K562 (cell line): ENCODE data around the gene CCDC34. TPM values are rescaled to one million over a fixed set of nuclear protein-coding genes. Genes with fewer than 3 reads are reported as not detected.
A peak's percentile ranks its signal among the peaks of the same experiment; 100 is the strongest.

ENCODE experiments used
- ATAC-seq: fragments of 200-7000 bp; cut with Tn5 transposase; 3 replicates; pipeline ENCODE4 v1.9.1; 2020; ENCODE audit warnings: moderate library complexity
- BruUV-seq: library from RNA; stranded (reverse); fragments of 400-500 nt; replicated peaks from 2 replicates; lab custom pipeline; 2021; lab: Mats Ljungman, UMichigan
- CTCF ChIA-PET: fragments of 300-600 bp; formaldehyde crosslinking; extraction: SDS; loops from one replicate; lab custom pipeline; 2021; ENCODE audit warnings: low intra/inter-chr PET ratio; lab: Yijun Ruan, JAX
- POLR2A ChIA-PET: fragments of 300-600, 350-650 bp; sonication (Branson Sonifier 250); formaldehyde crosslinking; extraction: SDS; loops from one replicate; lab custom pipeline; 2021; ENCODE audit warnings: antibody characterized with exemption, inconsistent platforms; lab: Yijun Ruan, JAX
- DNase-seq, 4 experiments: peaks; one replicate each; pipeline versions ENCODE4 v3.0.0 to v3.0.0-alpha.2; 2011 to 2018; ENCODE audit warnings: low spot score in 3 of 4, mixed read lengths in 3 of 4; ENCODE audit errors: extremely low read depth in 1 of 4
- FAIRE-seq: peaks from 2 replicates; lab custom pipeline; 2011; peaks lifted over from hg19 to GRCh38; lab: Jason Lieb, UNC
- H2AFZ ChIP-seq: 2 replicates; pipeline ENCODE4 v1.6.0; 2011; ENCODE audit warnings: low read depth, low read length, control low read depth, inconsistent platforms
- H3K27ac ChIP-seq: fragments of 200-600 bp; 3 replicates; pipeline ENCODE4 v1.8.0; 2011; ENCODE audit warnings: low read depth, mild to moderate bottlenecking, control low read depth, inconsistent platforms, low read length, moderate library complexity, mixed read lengths; ENCODE audit errors: extremely low read depth
- H3K27me3 ChIP-seq, 2 experiments: fragments of 300-600 bp in 1 of 2; 2 replicates in 1 of 2; 3 replicates in 1 of 2; pipeline versions ENCODE4 v1.6.0 to v1.8.0; 2011; ENCODE audit warnings: inconsistent platforms in 2 of 2, low read length in 2 of 2, mild to moderate bottlenecking in 1 of 2, mixed read lengths in 1 of 2, moderate library complexity in 1 of 2; ENCODE audit not compliant: control insufficient read depth in 2 of 2, insufficient read depth in 2 of 2
- H3K36me3 ChIP-seq: fragments of 300-600 bp; 3 replicates; pipeline ENCODE4 v1.8.0; 2011; ENCODE audit warnings: mild to moderate bottlenecking, low read length, inconsistent platforms; ENCODE audit not compliant: control insufficient read depth, insufficient read depth
- H3K4me1 ChIP-seq, 2 experiments: fragments of 200-600 bp in 1 of 2; replicated peaks in 1 of 2; 2 replicates in 1 of 2; 3 replicates in 1 of 2; pipeline versions ENCODE4 v1.5.1 to v1.8.0; 2011; ENCODE audit warnings: inconsistent platforms in 2 of 2, low read length in 2 of 2, mild to moderate bottlenecking in 1 of 2, mixed read lengths in 1 of 2, moderate library complexity in 1 of 2; ENCODE audit not compliant: control insufficient read depth in 2 of 2, insufficient read depth in 2 of 2
- H3K4me2 ChIP-seq: 2 replicates; pipeline ENCODE4 v1.6.1; 2011; ENCODE audit warnings: low read length, control low read depth, inconsistent platforms, mixed read lengths; ENCODE audit not compliant: insufficient read depth
- H3K4me3 ChIP-seq: fragments of 200-600 bp; sonication (generic), shearing (Covaris generic); 2 replicates; pipeline ENCODE4 v1.5.1; 2016; ENCODE audit warnings: control low read depth, inconsistent platforms
- H3K79me2 ChIP-seq: fragments of 200-600 bp; 3 replicates; pipeline ENCODE4 v1.8.0; 2011; ENCODE audit warnings: low read length, inconsistent platforms; ENCODE audit not compliant: control insufficient read depth, insufficient read depth
- H3K9ac ChIP-seq, 2 experiments: 2 replicates each; pipeline versions ENCODE4 v1.6.0 to v1.6.1; 2011; ENCODE audit warnings: low read depth in 2 of 2, low read length in 2 of 2, control low read depth in 1 of 2, inconsistent platforms in 1 of 2, mild to moderate bottlenecking in 1 of 2, mixed read lengths in 1 of 2; ENCODE audit not compliant: insufficient read depth in 1 of 2
- H3K9me1 ChIP-seq: one replicate; pipeline ENCODE4 v1.6.0; 2011; ENCODE audit warnings: inconsistent platforms, mild to moderate bottlenecking, low read length, moderate library complexity; ENCODE audit not compliant: control insufficient read depth, insufficient read depth
- H3K9me3 ChIP-seq: replicated peaks from 2 replicates; pipeline ENCODE4 v1.5.1; 2011; ENCODE audit warnings: low read depth, low read length, inconsistent platforms; ENCODE audit not compliant: control insufficient read depth, insufficient read depth
- H4K20me1 ChIP-seq: replicated peaks from 2 replicates; pipeline ENCODE4 v1.6.1; 2011; ENCODE audit warnings: low read length, inconsistent platforms, mixed read lengths; ENCODE audit not compliant: control insufficient read depth, insufficient read depth
- DDX20 ChIP-seq: fragments of 450-650 bp; IDR thresholded peaks from 2 replicates; pipeline ENCODE4 v1.6.1; 2016; ENCODE audit warnings: missing genetic modification characterization, low read depth, mild to moderate bottlenecking, missing compliant biosample characterization, moderate library complexity
- L3MBTL2 ChIP-seq: fragments of 450-650 bp; IDR thresholded peaks from 2 replicates; pipeline ENCODE4 v1.6.1; 2016; ENCODE audit warnings: mild to moderate bottlenecking, moderate library complexity
- SMARCE1 ChIP-seq: fragments of 450-650 bp; IDR thresholded peaks from 2 replicates; pipeline ENCODE4 v1.7.1; 2016; ENCODE audit warnings: mild to moderate bottlenecking
- ZNF217 ChIP-seq: sonication (generic); formaldehyde crosslinking; IDR thresholded peaks from 2 replicates; pipeline ENCODE4 v1.8.0; 2022; ENCODE audit warnings: mild to moderate bottlenecking, missing genetic modification reagents
- WGBS: fragments of 100-300 bp; shearing (Covaris generic); methylation state at CpG from one replicate; pipeline ENCODE4 v1.1.6; 2016; ENCODE audit warnings: low coverage, mixed read lengths; ENCODE audit not compliant: insufficient coverage; ENCODE audit errors: missing lambda C conversion rate; 5-methylcytosine and 5-hydroxymethylcytosine counted together
- in situ Hi-C: fragments of 300-500 bp; cut with MboI; formaldehyde crosslinking; loops from 4 replicates; pipeline ENCODE4 v1.15.0; 2018; ENCODE audit warnings: inconsistent platforms, mixed read lengths
- intact Hi-C: fragments of 100-400 bp; cut with micrococcal nuclease; formaldehyde crosslinking; loops from 2 replicates; pipeline ENCODE4 v1.14.2; 2022
- polyA plus RNA-seq, 8 experiments: library from polyadenylated mRNA; depleted of rRNA in 4 of 8; stranded (reverse) in 5 of 8; unstranded in 3 of 8; fragments of >200 nt; fragmentation: Nextera tagmentation in 2 of 8; fragmentation: Illumina TruSeq in 1 of 8; extraction: Ambion mirVana in 2 of 8; extraction: Trizol in 1 of 8; gene quantifications; 2 replicates each; pipeline versions ENCODE4 v1.2.1 to v1.2.3, GENCODE V29; 2011 to 2014; ENCODE audit warnings: inconsistent platforms in 1 of 8, missing spikeins in 1 of 8
- total RNA-seq, 7 experiments: library from RNA; depleted of rRNA in 6 of 7; stranded (reverse); fragments of >200 nt in 6 of 7; fragmentation: Illumina TruSeq in 2 of 7; extraction: Trizol in 2 of 7; gene quantifications; 2 replicates each; pipeline versions ENCODE4 v1.2.1 to v1.2.3, GENCODE V29; 2011 to 2021; ENCODE audit warnings: low replicate concordance in 1 of 7
- TF ChIP-seq, protein P1 (sequence below): fragments of 250-450 bp; sonication (Bioruptor Pico); IDR thresholded peaks from 2 replicates; pipeline ENCODE4 v1.6.1; 2021; ENCODE audit warnings: mild to moderate bottlenecking

CCDC34 gene
- total and polyA plus RNA-seq, 9 of the 15 experiments (the other 6 are each of a cell fraction or from before 2014, with no cell fraction given): 6.2 to 42.0 (median 15.7) TPM

DNA sequence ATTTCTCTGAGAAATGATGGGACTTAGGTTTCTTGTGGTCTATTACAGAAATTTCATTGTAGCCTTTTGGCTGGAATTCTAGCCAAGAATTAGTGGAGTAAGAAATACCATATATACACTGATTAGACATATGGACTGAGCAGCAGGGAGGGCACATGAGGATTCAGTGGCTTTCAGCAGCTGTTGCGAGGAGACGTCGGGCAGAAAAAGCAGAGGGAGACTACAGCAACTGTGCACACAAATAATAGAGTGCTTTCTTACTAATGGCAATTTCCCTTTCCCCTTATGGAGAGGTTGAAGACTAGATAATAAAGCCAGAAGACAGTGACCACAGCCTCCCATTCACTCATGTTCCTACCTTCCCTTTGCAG, 35.4 kb upstream of the CCDC34 start:
- Histone ChIP-seq H3K9me3 (no peaks in the 10 kb centered on the region), H3K27ac (no peak overlapping the region), H3K36me3 (no peaks in the 10 kb centered on the region), H4K20me1 (no peaks in the 10 kb centered on the region), H2AFZ (peak overlapping the region; percentile 32; the same call in 1 of the 2 replicates), H3K4me1 (peaks cover 8 to 28% of the 10 kb centered on the region in 2 experiments; a peak in 3 of 5 replicates), H3K27me3 (no peaks in the 10 kb centered on the region), H3K9me1 (no peaks in the 10 kb centered on the region)
- no peak; the same call in 1 of the 3 replicates for ATAC-seq
- CTCF ChIA-PET: no interaction called here
- in situ Hi-C loops: no loop called here
- BruUV-seq: no TSS peak
- DNase-seq: no peak
- no peak for FAIRE-seq
- 41% methylated on average over 3 of the region's 3 CpGs for WGBS
- no peak for TF ChIP-seq DDX20
- 0 out of 2 replicates have a peak, but pooled peaks have one; percentile 2 for TF ChIP-seq SMARCE1
- TF ChIP-seq L3MBTL2: peak; percentile 12; the same call in 1 of the 2 replicates
- TF ChIP-seq, protein P1, sequence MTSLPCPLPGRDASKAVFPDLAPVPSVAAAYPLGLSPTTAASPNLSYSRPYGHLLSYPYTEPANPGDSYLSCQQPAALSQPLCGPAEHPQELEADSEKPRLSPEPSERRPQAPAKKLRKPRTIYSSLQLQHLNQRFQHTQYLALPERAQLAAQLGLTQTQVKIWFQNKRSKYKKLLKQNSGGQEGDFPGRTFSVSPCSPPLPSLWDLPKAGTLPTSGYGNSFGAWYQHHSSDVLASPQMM (CRISPR knock-in tag): no peak
- no peak for TF ChIP-seq ZNF217 (CRISPR knock-in tag)
- TF ChIP-seq, all 486 proteins: peak for 2
- Histone ChIP-seq H3K4me2 (peak overlapping the region; percentile 10; the same call in 1 of the 2 replicates), H3K79me2 (no peaks in the 10 kb centered on the region), H3K4me3 (no peak overlapping the region), H3K9ac (peak overlapping the region; percentile 2 to 60; a peak in 2 of 4 replicates)
- intact Hi-C loops: no loop called here
- POLR2A ChIA-PET: no interaction called here
